Natural killer cell (primary cell): ENCODE measurements around the gene BCOR. TPM values are rescaled to one million over a fixed set of nuclear protein-coding genes. Genes with fewer than 3 reads are reported as not detected.

Experiments used
- ATAC-seq, 3 donors: fragments of 150-1000 bp in 2 of 3; fragments of 200-7000 bp in 1 of 3; cut with Tn5 transposase; 1 replicate in 1 of 3; 2 replicates in 2 of 3; pipeline ENCODE4 v1.10.0; 2021; ENCODE audit warnings: mild to moderate bottlenecking in 2 of 3, moderate library complexity in 2 of 3
- DNase-seq, 2 donors: peaks; one replicate each; pipeline versions ENCODE4 v3.0.0 to v3.0.0-alpha.2; 2013 to 2021; ENCODE audit warnings: mixed read lengths in 1 of 2
- H3K27ac ChIP-seq: one replicate; pipeline ENCODE4 v1.5.1; 2013; ENCODE audit warnings: mild to moderate bottlenecking, low read length
- H3K27me3 ChIP-seq: one replicate; pipeline ENCODE4 v1.6.1; 2013; ENCODE audit warnings: low read length; ENCODE audit not compliant: control insufficient read depth, insufficient read depth
- H3K36me3 ChIP-seq: one replicate; pipeline ENCODE4 v1.6.1; 2013; ENCODE audit warnings: low read length; ENCODE audit not compliant: control insufficient read depth, insufficient read depth
- H3K4me1 ChIP-seq: one replicate; pipeline ENCODE4 v1.6.1; 2013; ENCODE audit warnings: low read length; ENCODE audit not compliant: control insufficient read depth, insufficient read depth
- H3K4me3 ChIP-seq: one replicate; pipeline ENCODE4 v1.5.1; 2013; ENCODE audit warnings: low read length
- H3K9me3 ChIP-seq: one replicate; pipeline ENCODE4 v1.6.1; 2013; ENCODE audit warnings: low read length; ENCODE audit not compliant: control insufficient read depth, insufficient read depth
- H3K27ac Mint-ChIP-seq, 2 donors: one replicate each; pipeline ENCODE4 v1.8.0; 2022; ENCODE audit warnings: mild to moderate bottlenecking in 2 of 2, mixed read lengths in 2 of 2, moderate library complexity in 1 of 2
- H3K27me3 Mint-ChIP-seq, 2 donors: one replicate each; pipeline ENCODE4 v1.8.0; 2022; ENCODE audit warnings: low read depth in 2 of 2, mixed read lengths in 2 of 2
- H3K36me3 Mint-ChIP-seq: one replicate; pipeline ENCODE4 v1.8.0; 2022; ENCODE audit warnings: mixed read lengths
- H3K4me1 Mint-ChIP-seq, 2 donors: one replicate each; pipeline ENCODE4 v1.8.0; 2022; ENCODE audit warnings: mixed read lengths in 2 of 2
- H3K4me3 Mint-ChIP-seq: one replicate; pipeline ENCODE4 v1.8.0; 2022; ENCODE audit warnings: mild to moderate bottlenecking, moderate library complexity, mixed read lengths
- H3K9me3 Mint-ChIP-seq, 2 donors: one replicate each; pipeline ENCODE4 v1.8.0; 2022; ENCODE audit warnings: mixed read lengths in 2 of 2
- CTCF ChIP-seq: fragments of 200-600 bp; IDR thresholded peaks from one replicate; pipeline ENCODE4 v1.8.0; 2022; ENCODE audit warnings: antibody characterized with exemption
- WGBS: methylation state at CpG from one replicate; pipeline ENCODE4 v1.1.7; 2013; ENCODE audit warnings: missing lambda C conversion rate; ENCODE audit not compliant: insufficient coverage; 5-methylcytosine and 5-hydroxymethylcytosine counted together
- intact Hi-C: fragments of 100-400 bp; cut with micrococcal nuclease; formaldehyde crosslinking; loops from one replicate; pipeline ENCODE4 v1.14.2; 2022
- total RNA-seq, 4 donors: library from RNA; stranded (reverse); fragments of 120-200 nt in 1 of 4; gene quantifications; one replicate each; pipeline versions ENCODE4 v1.2.3 to v1.2.4, GENCODE V29; 2013 to 2022

Gene BCOR
- total RNA-seq, 3 donors from 2014 or later (not counting 1 experiment from before 2014, with no cell fraction given): 20.0 to 35.2 (median 29.2) TPM

GRCh38 chrX:40022421-40022820 lies 75.3 kb downstream of the BCOR start:
- WGBS: no CpG with 5 or more reads among the region's 3 CpGs
- Histone ChIP-seq H3K27ac (no peak overlapping the region), H3K4me3 (no peak overlapping the region), H3K9me3 (no peaks in the 10 kb centered on the region), H3K4me1 (peaks cover 8% of the 10 kb centered on the region), H3K36me3 (no peaks in the 10 kb centered on the region), H3K27me3 (no peaks in the 10 kb centered on the region)
- peaks cover 10 to 15% of the 10 kb centered on the region in 2 donors for H3K4me1 Mint-ChIP-seq
- DNase-seq: no peak
- H3K9me3 Mint-ChIP-seq: no peaks in the 10 kb centered on the region
- no peaks in the 10 kb centered on the region for H3K36me3 Mint-ChIP-seq
- no peak for TF ChIP-seq CTCF
- intact Hi-C loops: loop anchor here (10.0 kb wide), 1 partner anchor 152 kb away; no protein-coding TSS in a partner anchor
- peak in 1 of 3 donors; percentile 37 for ATAC-seq
- H3K4me3 Mint-ChIP-seq: no peak overlapping the region
- H3K27me3 Mint-ChIP-seq: peaks cover 0 to 6% of the 10 kb centered on the region in 2 donors
- H3K27ac Mint-ChIP-seq: no peak overlapping the region

- no peak for ATAC-seq
Observed at GRCh38 chrX:40021647-40022046, 76.1 kb downstream of the BCOR start.

GRCh38 chrX:40019541-40019940 lies 78.2 kb downstream of the BCOR start:
- no peaks in the 10 kb centered on the region for H3K36me3 ChIP-seq
- no peaks in the 10 kb centered on the region for H3K36me3 Mint-ChIP-seq
- peaks cover 5% of the 10 kb centered on the region for H3K4me1 ChIP-seq
- TF ChIP-seq CTCF: no peak
- no peak overlapping the region for H3K4me3 ChIP-seq
- ATAC-seq: no peak
- no peak overlapping the region for H3K27ac ChIP-seq
- peaks cover 0 to 5% of the 10 kb centered on the region in 2 donors for H3K4me1 Mint-ChIP-seq
- no peak for DNase-seq
- H3K9me3 ChIP-seq: peaks cover 4% of the 10 kb centered on the region
- no peak overlapping the region for H3K27ac Mint-ChIP-seq
- WGBS: 100% methylated on average over 2 of the region's 4 CpGs
- H3K27me3 Mint-ChIP-seq: peaks cover 0 to 4% of the 10 kb centered on the region in 2 donors
- no peak overlapping the region for H3K4me3 Mint-ChIP-seq
- intact Hi-C loops: no loop called here
- H3K9me3 Mint-ChIP-seq: no peaks in the 10 kb centered on the region
- H3K27me3 ChIP-seq: no peaks in the 10 kb centered on the region

More at GRCh38 chrX:40021647-40022046, 76.1 kb downstream of the BCOR start:
- TF ChIP-seq CTCF: no peak
- no peaks in the 10 kb centered on the region for H3K36me3 ChIP-seq
- H3K4me3 Mint-ChIP-seq: no peak overlapping the region
- H3K9me3 Mint-ChIP-seq: no peaks in the 10 kb centered on the region
- peaks cover 5 to 10% of the 10 kb centered on the region in 2 donors for H3K4me1 Mint-ChIP-seq
- no peak overlapping the region for H3K27ac ChIP-seq
- H3K27ac Mint-ChIP-seq: no peak overlapping the region
- peaks cover 2% of the 10 kb centered on the region for H3K9me3 ChIP-seq
- H3K36me3 Mint-ChIP-seq: no peaks in the 10 kb centered on the region
- no peak for DNase-seq
- intact Hi-C loops: loop anchor here (10.0 kb wide), 1 partner anchor 153 kb away; no protein-coding TSS in a partner anchor
- WGBS: 100% methylated on average over 2 of the region's 2 CpGs
- H3K4me1 ChIP-seq: peaks cover under 1% of the 10 kb centered on the region
- H3K4me3 ChIP-seq: no peak overlapping the region
- no peaks in the 10 kb centered on the region for H3K27me3 ChIP-seq
- H3K27me3 Mint-ChIP-seq: peaks cover 0 to 6% of the 10 kb centered on the region in 2 donors

- Histone ChIP-seq H3K36me3 (no peaks in the 10 kb centered on the region), H3K9me3 (peaks cover 4% of the 10 kb centered on the region), H3K4me3 (no peak overlapping the region), H3K27ac (no peak overlapping the region), H3K4me1 (peaks cover 14% of the 10 kb centered on the region), H3K27me3 (no peaks in the 10 kb centered on the region)
- H3K27ac Mint-ChIP-seq: no peak overlapping the region
- H3K9me3 Mint-ChIP-seq: no peaks in the 10 kb centered on the region
- TF ChIP-seq CTCF: no peak
- H3K4me3 Mint-ChIP-seq: no peak overlapping the region
- no peaks in the 10 kb centered on the region for H3K36me3 Mint-ChIP-seq
- intact Hi-C loops: no loop called here
- ATAC-seq: no peak
- WGBS: 94% methylated on average over 3 of the region's 5 CpGs
- H3K4me1 Mint-ChIP-seq: peaks cover 0 to 5% of the 10 kb centered on the region in 2 donors
- no peaks in the 10 kb centered on the region for H3K27me3 Mint-ChIP-seq
- no peak for DNase-seq
Observed at GRCh38 chrX:40018041-40018440, 79.7 kb downstream of the BCOR start.
